Loucy (cell line): ENCODE data around the gene RBM11.

Experiments
- EZH2phosphoT487 ChIP-seq: fragments of 200-600 bp; IDR thresholded peaks from 2 replicates; pipeline ENCODE4 v1.6.1; 2018; ENCODE audit warnings: antibody characterized with exemption, mild to moderate bottlenecking, moderate library complexity, borderline replicate concordance
- TF ChIP-seq, protein P1 (sequence below): fragments of 200-600 bp; sonication (generic); conservative IDR thresholded peaks from 2 replicates; pipeline ENCODE4 v1.5.1; 2014; ENCODE audit warnings: mild to moderate bottlenecking, antibody characterized with exemption, low read length

DNA sequence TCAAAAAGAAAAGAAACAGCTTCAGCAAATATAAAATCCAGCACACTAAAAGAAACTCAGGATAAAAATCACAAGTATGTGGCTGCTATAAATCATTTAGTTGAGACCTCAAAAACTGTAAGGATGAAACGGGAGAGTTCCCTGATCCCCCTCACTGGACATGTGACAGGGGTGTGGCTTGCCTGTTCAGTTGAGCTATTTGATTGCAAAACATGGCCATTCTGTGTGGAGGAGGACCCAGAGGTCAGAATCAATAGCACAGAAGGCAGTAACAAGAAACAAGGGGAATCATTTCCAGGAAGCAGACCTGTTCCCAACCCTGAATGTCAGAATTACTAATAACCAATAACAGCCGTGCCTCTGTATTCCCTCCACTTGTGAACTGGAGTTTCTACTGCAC lies 27.9 kb downstream of the RBM11 start:
- TF ChIP-seq, protein P1, sequence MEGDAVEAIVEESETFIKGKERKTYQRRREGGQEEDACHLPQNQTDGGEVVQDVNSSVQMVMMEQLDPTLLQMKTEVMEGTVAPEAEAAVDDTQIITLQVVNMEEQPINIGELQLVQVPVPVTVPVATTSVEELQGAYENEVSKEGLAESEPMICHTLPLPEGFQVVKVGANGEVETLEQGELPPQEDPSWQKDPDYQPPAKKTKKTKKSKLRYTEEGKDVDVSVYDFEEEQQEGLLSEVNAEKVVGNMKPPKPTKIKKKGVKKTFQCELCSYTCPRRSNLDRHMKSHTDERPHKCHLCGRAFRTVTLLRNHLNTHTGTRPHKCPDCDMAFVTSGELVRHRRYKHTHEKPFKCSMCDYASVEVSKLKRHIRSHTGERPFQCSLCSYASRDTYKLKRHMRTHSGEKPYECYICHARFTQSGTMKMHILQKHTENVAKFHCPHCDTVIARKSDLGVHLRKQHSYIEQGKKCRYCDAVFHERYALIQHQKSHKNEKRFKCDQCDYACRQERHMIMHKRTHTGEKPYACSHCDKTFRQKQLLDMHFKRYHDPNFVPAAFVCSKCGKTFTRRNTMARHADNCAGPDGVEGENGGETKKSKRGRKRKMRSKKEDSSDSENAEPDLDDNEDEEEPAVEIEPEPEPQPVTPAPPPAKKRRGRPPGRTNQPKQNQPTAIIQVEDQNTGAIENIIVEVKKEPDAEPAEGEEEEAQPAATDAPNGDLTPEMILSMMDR = no peak
- no peak for TF ChIP-seq EZH2phosphoT487
